GM19240 (cell line): Measurements from ENCODE around the gene ACTL6B.

Source experiments
- DNase-seq: peaks from one replicate; pipeline ENCODE4 v3.0.0; 2011; ENCODE audit warnings: low spot score; ENCODE audit not compliant: insufficient read length

The ACTL6B gene

GRCh38 chr7:100600730-100601038, 55.6 kb downstream of the ACTL6B start:
- DNase-seq, result no peak

- DNase-seq, result no peak
These were observed 56.1 kb downstream of the ACTL6B start for GRCh38 chr7:100599911-100600729.

GRCh38 chr7:100598425-100598824, 57.8 kb downstream of the ACTL6B start:
- DNase-seq, result no peak

GRCh38 chr7:100595188-100595587, 61.1 kb downstream of the ACTL6B start:
- DNase-seq, result no peak
